Testis (tissue), 2 donors: ENCODE results near the gene ARIH2.

Experiments used
- POLR2A ChIP-seq: fragments of 450-650 bp; IDR thresholded peaks from one replicate; pipeline ENCODE4 v1.6.1; 2017; ENCODE audit warnings: antibody characterized with exemption, mild to moderate bottlenecking, moderate library complexity
- TF ChIP-seq, protein P1 (sequence below), 3 experiments: fragments of 450-650 bp in 2 of 3; fragments of 200-600 bp in 1 of 3; sonication (generic) in 1 of 3; IDR thresholded peaks; one replicate each; pipeline ENCODE4 v1.5.1; 2016 to 2019; ENCODE audit warnings: antibody characterized with exemption in 3 of 3, mild to moderate bottlenecking in 2 of 3, moderate library complexity in 1 of 3

- TF ChIP-seq, protein P1, sequence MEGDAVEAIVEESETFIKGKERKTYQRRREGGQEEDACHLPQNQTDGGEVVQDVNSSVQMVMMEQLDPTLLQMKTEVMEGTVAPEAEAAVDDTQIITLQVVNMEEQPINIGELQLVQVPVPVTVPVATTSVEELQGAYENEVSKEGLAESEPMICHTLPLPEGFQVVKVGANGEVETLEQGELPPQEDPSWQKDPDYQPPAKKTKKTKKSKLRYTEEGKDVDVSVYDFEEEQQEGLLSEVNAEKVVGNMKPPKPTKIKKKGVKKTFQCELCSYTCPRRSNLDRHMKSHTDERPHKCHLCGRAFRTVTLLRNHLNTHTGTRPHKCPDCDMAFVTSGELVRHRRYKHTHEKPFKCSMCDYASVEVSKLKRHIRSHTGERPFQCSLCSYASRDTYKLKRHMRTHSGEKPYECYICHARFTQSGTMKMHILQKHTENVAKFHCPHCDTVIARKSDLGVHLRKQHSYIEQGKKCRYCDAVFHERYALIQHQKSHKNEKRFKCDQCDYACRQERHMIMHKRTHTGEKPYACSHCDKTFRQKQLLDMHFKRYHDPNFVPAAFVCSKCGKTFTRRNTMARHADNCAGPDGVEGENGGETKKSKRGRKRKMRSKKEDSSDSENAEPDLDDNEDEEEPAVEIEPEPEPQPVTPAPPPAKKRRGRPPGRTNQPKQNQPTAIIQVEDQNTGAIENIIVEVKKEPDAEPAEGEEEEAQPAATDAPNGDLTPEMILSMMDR (IDR thresholded peaks at IDR 0.05), result no peak
- no peak for TF ChIP-seq POLR2A
Measured at GRCh38 chr3:48966876-48967361, 48.3 kb downstream of the ARIH2 start.
